Measurements from ENCODE around the gene MTFMT.

MTFMT gene

DNA sequence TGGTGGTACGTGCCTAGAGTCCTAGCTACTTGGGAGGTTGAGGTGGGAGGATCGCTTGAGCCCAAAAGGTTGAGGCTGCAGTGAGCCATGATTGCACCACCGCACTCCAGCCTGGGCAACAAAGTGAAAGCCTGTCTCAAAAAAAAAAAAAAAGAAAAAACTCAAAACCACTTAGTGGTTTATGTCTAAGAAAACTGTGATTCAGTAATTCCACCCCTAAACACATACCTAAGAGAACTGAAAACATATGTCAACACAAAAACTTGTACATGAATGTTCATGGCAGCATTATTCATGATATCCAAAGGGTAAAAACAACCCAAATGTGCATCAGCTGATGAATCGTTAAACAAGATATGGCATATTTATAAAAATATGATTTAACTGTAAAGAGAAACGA is 54.0 kb downstream of the MTFMT start:
- no peak for TF ChIP-seq CTCF (IDR thresholded peaks at IDR 0.05; ENCODE audit: insufficient read depth, low read depth, low read length, missing control alignments)
- no peak for DNase-seq (ENCODE audit: low read depth)
- H3K4me3 ChIP-seq (ENCODE audit: low read depth, low read length): no peak overlapping the region

DNA sequence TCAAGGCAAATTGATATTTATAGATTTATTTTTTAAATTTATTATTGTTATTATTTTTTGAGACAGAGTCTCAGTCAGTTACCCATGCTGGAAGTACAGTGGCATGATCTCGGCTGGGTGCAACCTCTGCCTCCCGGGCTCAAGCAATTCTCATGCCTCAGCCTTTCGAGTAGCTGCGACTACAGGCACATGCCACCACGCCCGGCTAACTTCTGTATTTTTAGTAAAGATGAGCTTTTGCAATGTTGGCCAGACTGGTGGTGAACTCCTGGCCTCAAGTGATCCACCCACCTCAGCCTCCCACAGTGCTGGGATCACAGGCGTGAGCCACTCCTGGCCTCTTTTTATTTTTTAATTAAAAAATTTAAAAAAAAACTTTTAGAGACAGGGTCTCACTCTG is 58.7 kb downstream of the MTFMT start:
- H3K4me3 ChIP-seq (ENCODE audit: low read depth, low read length): no peak overlapping the region
- TF ChIP-seq CTCF (IDR thresholded peaks at IDR 0.05; ENCODE audit: insufficient read depth, low read depth, low read length, missing control alignments): no peak
- DNase-seq (ENCODE audit: low read depth): no peak

GRCh38 chr15:64969401-64969800 is 60.0 kb downstream of the MTFMT start:
- no peak overlapping the region for H3K4me3 ChIP-seq (ENCODE audit: low read depth, low read length)
- TF ChIP-seq CTCF (IDR thresholded peaks at IDR 0.05; ENCODE audit: insufficient read depth, low read depth, low read length, missing control alignments): no peak
- DNase-seq (ENCODE audit: low read depth): no peak

GRCh38 chr15:64961013-64961412 is 68.4 kb downstream of the MTFMT start:
- H3K4me3 ChIP-seq (ENCODE audit: low read depth, low read length): no peak overlapping the region
- no peak for DNase-seq (ENCODE audit: low read depth)
- no peak for TF ChIP-seq CTCF (IDR thresholded peaks at IDR 0.05; ENCODE audit: insufficient read depth, low read depth, low read length, missing control alignments)

- DNase-seq (ENCODE audit: low read depth): no peak
- H3K4me3 ChIP-seq (ENCODE audit: low read depth, low read length): no peak overlapping the region
- no peak for TF ChIP-seq CTCF (IDR thresholded peaks at IDR 0.05; ENCODE audit: insufficient read depth, low read depth, low read length, missing control alignments)
Measured at GRCh38 chr15:64960153-64960552, 69.3 kb downstream of the MTFMT start.

GRCh38 chr15:64959128-64959527 is 70.3 kb downstream of the MTFMT start:
- no peak for DNase-seq (ENCODE audit: low read depth)
- TF ChIP-seq CTCF (IDR thresholded peaks at IDR 0.05; ENCODE audit: insufficient read depth, low read depth, low read length, missing control alignments): no peak
- H3K4me3 ChIP-seq (ENCODE audit: low read depth, low read length): no peak overlapping the region

DNA sequence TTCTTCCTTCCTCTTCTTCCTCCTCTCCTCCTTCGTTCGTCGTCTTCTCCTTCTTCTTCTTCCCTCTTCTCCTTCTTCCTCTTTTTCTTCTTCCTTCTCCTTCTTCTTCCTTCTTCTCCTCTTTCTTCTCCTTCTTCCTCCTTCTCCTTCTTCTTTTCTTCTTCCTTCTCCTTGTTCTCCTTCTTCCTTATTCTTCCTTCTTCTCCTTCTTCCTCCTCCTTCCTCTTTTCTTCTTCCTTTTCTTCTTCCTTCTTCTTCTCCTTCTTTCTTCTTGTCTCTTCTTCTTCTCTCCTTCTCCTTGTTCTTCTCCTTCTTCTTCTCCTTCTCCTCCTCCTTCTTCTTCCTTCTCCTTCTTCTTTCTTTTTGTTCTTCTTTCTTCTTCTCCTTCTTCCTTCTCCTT is 75.0 kb downstream of the MTFMT start:
- H3K4me3 ChIP-seq (ENCODE audit: low read depth, low read length): no peak overlapping the region
- no peak for TF ChIP-seq CTCF (IDR thresholded peaks at IDR 0.05; ENCODE audit: insufficient read depth, low read depth, low read length, missing control alignments)
- no peak for DNase-seq (ENCODE audit: low read depth)

Data from GM12865 (cell line).